Esophagus squamous epithelium (tissue), 4 donors: Measurements from ENCODE around the gene GPR157.

Experiments used
- CTCF ChIP-seq, 6 experiments: fragments of 450-650 bp in 4 of 6; fragments of 200-600 bp in 2 of 6; sonication (generic) in 2 of 6; IDR thresholded peaks; one replicate each; pipeline ENCODE4 v1.5.1; 2016 to 2019; ENCODE audit warnings: antibody characterized with exemption in 6 of 6, mild to moderate bottlenecking in 4 of 6, moderate library complexity in 4 of 6
- POLR2A ChIP-seq, 4 donors: fragments of 450-650 bp; IDR thresholded peaks; one replicate each; pipeline ENCODE4 v1.6.1; 2017; ENCODE audit warnings: antibody characterized with exemption in 4 of 4, mild to moderate bottlenecking in 4 of 4, moderate library complexity in 3 of 4

GRCh38 chr1:9164919-9165318, 36.0 kb upstream of the GPR157 start:
- no peak for TF ChIP-seq CTCF (IDR thresholded peaks at IDR 0.05)
- TF ChIP-seq POLR2A (IDR thresholded peaks at IDR 0.05), result no peak
